ENCODE data around the gene KSR2. TPM values are rescaled to one million over a fixed set of nuclear protein-coding genes. Genes with fewer than 3 reads are reported as not detected.

KSR2 gene
- total RNA-seq, 1 experiment from 2014 or later, result 1.3 TPM

- peaks cover 0 to 5% (median 0%) of the 10 kb centered on the region in 3 experiments; a peak in 3 of 7 replicates for H3K36me3 Mint-ChIP-seq (ENCODE audit: insufficient read depth in 1 of 3, low read depth in 3 of 3)
- no peaks in the 10 kb centered on the region; the same call in 1 of the 2 replicates for H3K27me3 Mint-ChIP-seq (ENCODE audit: low read depth)
- Histone ChIP-seq H4K8ac (replicated peaks; ENCODE audit: insufficient read length, low read depth, low read length) (no peak overlapping the region), H3K27me3 (ENCODE audit: insufficient read depth, low read length) (no peaks in the 10 kb centered on the region), H2BK15ac (ENCODE audit: low read depth, low read length) (no peak overlapping the region), H3K79me1 (ENCODE audit: insufficient read depth, low read depth, low read length, poor library complexity, severe bottlenecking) (no peaks in the 10 kb centered on the region), H3K23ac (ENCODE audit: insufficient read length, low read depth, low read length) (no peak overlapping the region), H2BK120ac (ENCODE audit: low read depth, low read length, poor library complexity, severe bottlenecking) (no peak overlapping the region), H3K79me2 (ENCODE audit: insufficient read depth, low read length) (no peaks in the 10 kb centered on the region), H2BK5ac (ENCODE audit: insufficient read length, low read length) (no peak overlapping the region), H3K4me1 (ENCODE audit: insufficient read depth, low read length) (no peaks in the 10 kb centered on the region), H2AFZ (ENCODE audit: low read length) (no peak overlapping the region), H2AK5ac (ENCODE audit: insufficient read length, low read length) (no peak overlapping the region), H2BK20ac (ENCODE audit: low read depth, low read length, poor library complexity, severe bottlenecking) (no peak overlapping the region), H2BK12ac (ENCODE audit: insufficient read length, low read depth, low read length) (no peak overlapping the region), H3K9me3 (ENCODE audit: control insufficient read depth, low read depth, low read length) (no peaks in the 10 kb centered on the region), H3K18ac (ENCODE audit: insufficient read length, low read depth, low read length) (no peak overlapping the region), H3K4ac (ENCODE audit: low read depth, low read length) (no peak overlapping the region), H3K4me2 (ENCODE audit: insufficient read depth, insufficient read length, low read length) (no peak overlapping the region), H3T11ph (ENCODE audit: low read length) (no peak overlapping the region), H4K20me1 (ENCODE audit: control insufficient read depth, insufficient read depth, insufficient read length) (no peaks in the 10 kb centered on the region), H4K91ac (ENCODE audit: insufficient read length, low read depth, low read length) (no peak overlapping the region), H3K9ac (ENCODE audit: extremely low read depth, insufficient read length, low read length) (no peak overlapping the region), H3K23me2 (ENCODE audit: insufficient read length, low read depth, low read length, poor library complexity, severe bottlenecking) (no peaks in the 10 kb centered on the region), H3K27ac (ENCODE audit: insufficient read length, low read depth, low read length) (no peak overlapping the region), H3K14ac (ENCODE audit: insufficient read depth, low read length) (no peak overlapping the region), H4K5ac (ENCODE audit: insufficient read length, low read depth, low read length) (no peak overlapping the region), H3K56ac (ENCODE audit: insufficient read length, low read depth, low read length) (no peak overlapping the region)
- H3K4me3 Mint-ChIP-seq, result no peak overlapping the region
- TF ChIP-seq, protein P1, sequence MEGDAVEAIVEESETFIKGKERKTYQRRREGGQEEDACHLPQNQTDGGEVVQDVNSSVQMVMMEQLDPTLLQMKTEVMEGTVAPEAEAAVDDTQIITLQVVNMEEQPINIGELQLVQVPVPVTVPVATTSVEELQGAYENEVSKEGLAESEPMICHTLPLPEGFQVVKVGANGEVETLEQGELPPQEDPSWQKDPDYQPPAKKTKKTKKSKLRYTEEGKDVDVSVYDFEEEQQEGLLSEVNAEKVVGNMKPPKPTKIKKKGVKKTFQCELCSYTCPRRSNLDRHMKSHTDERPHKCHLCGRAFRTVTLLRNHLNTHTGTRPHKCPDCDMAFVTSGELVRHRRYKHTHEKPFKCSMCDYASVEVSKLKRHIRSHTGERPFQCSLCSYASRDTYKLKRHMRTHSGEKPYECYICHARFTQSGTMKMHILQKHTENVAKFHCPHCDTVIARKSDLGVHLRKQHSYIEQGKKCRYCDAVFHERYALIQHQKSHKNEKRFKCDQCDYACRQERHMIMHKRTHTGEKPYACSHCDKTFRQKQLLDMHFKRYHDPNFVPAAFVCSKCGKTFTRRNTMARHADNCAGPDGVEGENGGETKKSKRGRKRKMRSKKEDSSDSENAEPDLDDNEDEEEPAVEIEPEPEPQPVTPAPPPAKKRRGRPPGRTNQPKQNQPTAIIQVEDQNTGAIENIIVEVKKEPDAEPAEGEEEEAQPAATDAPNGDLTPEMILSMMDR (conservative IDR thresholded peaks at IDR 0.05), result no peak
- peaks cover 0 to 3% of the 10 kb centered on the region in 2 experiments; a peak in 2 of 5 replicates for H3K9me3 Mint-ChIP-seq
- no peak overlapping the region; a peak in 1 of 7 replicates for H3K27ac Mint-ChIP-seq
- H3K4me1 Mint-ChIP-seq, result no peaks in the 10 kb centered on the region
- WGBS (ENCODE audit: extremely low coverage, insufficient read length, low lambda C conversion rate), result no CpG with 5 or more reads among the region's 4 CpGs
- no peak for DNase-seq
Measured at GRCh38 chr12:117914686-117915085, 54.1 kb downstream of the KSR2 start.

All from H9 (cell line).